Glomerular endothelial cell (primary cell): ENCODE data around the gene ZNF560. TPM values are rescaled to one million over a fixed set of nuclear protein-coding genes. Genes with fewer than 3 reads are reported as not detected.

Experiments
- DNase-seq: peaks from one replicate; pipeline ENCODE4 v3.0.0-alpha.2; 2011; ENCODE audit warnings: low read depth, low spot score; ENCODE audit errors: extremely low read depth
- total RNA-seq: library from RNA; depleted of rRNA; stranded (reverse); fragments of >200 nt; gene quantifications from 2 replicates; pipeline ENCODE4 v1.2.3, GENCODE V29; 2015

Gene ZNF560
- total RNA-seq, 1 donor from 2014 or later: 0.23 TPM

DNA sequence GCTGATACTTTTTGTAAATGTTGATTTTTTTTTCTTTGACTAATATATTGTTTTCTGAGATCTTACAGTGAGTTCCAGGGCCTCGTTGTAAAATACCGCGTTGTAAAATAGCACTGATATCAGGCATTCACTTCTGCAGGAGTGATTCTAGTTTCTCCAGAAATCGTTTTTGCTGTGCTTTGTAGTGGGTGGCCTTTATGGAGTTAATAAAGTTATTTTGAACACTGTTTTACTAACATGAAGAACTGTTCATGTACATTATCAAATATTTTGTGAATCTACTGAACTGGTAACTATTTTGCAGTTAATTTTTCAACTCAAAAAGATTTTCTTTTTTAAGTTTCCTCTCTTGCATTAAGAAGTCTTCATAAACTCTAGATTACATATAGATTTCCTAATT lies 62.1 kb downstream of the ZNF560 start:
- DNase-seq: no peak

DNA sequence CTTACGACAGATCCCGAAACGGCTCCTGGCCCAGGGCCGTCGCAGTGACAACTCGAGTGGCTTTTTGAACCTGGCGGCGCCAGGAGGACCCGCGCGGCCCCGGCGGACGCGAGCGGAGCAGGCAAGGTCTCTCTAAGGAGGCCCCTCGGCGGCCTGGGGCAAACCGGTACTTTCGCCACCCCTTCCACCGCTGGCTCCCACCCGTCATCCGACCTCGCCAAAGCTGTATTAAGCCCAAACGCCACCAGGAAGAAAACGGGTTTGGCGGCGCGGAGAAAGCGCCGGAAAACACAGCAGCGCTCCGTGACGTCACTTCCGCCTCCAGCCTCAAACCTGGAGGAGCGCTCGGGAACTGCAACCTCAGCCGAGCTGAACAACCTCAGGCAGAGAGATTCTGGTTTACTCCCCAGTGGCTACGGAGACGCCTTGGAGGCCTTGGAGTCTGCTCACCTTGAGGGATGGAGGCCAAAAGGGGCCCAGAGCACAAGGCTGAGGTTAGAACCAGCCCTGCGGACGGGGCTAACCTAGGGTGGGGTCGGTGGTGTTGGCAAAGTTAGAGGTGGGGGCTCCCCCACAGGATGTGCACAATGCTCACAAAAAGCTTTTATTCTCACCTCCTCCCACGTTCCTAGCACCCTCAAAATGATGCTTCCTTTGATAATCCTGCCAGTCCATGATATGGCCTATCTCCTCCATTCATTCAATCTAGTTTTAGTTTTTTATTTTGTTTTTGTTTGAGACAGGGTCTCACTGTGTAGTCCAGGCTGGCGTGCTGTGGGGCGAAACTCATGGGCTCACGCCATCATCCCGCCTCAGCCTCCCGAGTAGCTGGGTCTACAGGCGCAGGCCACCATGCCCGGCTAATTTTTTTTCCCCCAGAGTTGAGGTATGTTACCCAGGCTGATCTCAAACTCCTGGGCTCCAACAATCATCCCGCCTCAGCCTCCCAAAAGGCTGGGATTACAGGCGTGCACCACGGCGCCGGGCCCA lies 62.8 kb downstream of the ZNF560 start, which contains the start of gene ZNF266:
ZNF266 (minus strand) TSS at position 295 of the 990 bp plus-strand sequence. CDS start 15,484 bp downstream, outside the sequence.
- DNase-seq: peak; percentile 56

DNA sequence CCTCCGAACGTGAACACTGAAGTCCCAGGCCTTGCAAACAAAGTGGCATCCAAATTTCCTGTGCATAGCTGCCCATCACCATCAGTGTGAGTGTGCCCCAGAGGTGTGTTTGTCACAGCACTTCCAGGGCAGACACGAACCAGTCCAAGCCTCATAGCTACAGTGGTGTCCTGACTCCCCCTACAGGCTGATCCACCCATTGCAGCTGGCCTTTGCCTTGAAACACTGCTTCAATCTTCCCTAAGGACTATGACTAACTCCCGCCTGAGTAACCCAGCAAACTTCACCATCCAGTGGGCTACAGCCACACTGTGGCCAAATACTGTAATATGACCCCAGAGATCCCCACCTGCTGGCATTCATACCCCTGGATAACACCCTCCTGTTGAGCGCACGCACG lies 66.9 kb downstream of the ZNF560 start:
- DNase-seq: no peak

DNA sequence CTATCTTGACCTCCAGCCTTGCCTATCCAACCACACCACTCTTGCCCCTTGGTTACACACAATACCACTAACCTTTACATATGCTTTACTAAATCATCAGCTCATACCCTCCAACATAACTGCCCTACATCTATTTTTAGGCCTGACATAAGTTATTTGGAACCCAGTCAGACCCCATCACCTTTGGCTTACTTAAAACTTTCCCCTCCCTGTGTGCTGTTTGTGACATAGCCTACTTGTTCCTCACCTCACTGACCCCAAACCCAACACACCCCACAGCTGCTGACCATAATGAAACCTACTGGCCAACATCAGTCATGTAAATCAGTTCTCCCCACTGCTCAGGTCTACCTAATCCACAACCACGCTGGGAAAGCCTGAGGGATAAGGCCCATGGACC lies 68.0 kb downstream of the ZNF560 start:
- no peak for DNase-seq

DNA sequence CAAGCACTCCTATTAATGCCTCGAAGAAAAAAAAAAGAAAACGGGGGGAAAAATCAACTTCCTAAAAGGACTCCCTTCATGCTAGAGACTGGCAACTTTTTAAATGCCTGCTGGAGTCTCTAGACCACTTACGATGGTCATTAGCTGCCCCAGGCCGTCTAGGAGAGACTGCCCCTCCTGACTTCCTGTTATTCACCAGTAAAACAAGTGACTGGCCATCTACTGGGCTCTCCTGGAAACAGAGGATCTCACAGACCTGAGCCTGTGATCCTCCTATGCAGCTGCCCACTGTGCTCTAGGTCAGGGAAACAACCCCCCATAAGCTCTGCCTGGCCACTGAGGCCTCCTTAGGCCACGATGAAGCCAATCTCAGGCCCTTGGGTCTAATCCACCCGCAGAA lies 70.5 kb downstream of the ZNF560 start:
- DNase-seq: no peak

Other genes with a start within 250 kb of the ZNF560 start
- not detected in 2 replicates for gene OR7E24, start 247.7 kb downstream of the ZNF560 start, total RNA-seq
- gene ZNF699, start 188.8 kb downstream of the ZNF560 start, total RNA-seq: 2.0 and 9.7 TPM in 2 replicates
- 12.5 and 12.9 TPM in 2 replicates for gene ZNF559, start 174.4 kb downstream of the ZNF560 start, total RNA-seq
- 0.24 and 2.2 TPM in 2 replicates for gene ZNF177, start 135.6 kb downstream of the ZNF560 start, total RNA-seq
- gene ZNF266, start 63.0 kb downstream of the ZNF560 start, total RNA-seq: 14.9 and 15.1 TPM in 2 replicates
- 8.8 and 9.1 TPM in 2 replicates for gene ZNF426, start 40.0 kb upstream of the ZNF560 start, total RNA-seq
- 20.5 and 22.6 TPM in 2 replicates for gene ZNF121, start 85.9 kb upstream of the ZNF560 start, total RNA-seq
- gene ZNF561, start 122.6 kb upstream of the ZNF560 start, total RNA-seq: 24.8 and 31.6 TPM in 2 replicates
- gene ZNF562, start 176.5 kb upstream of the ZNF560 start, total RNA-seq: 20.7 and 26.7 TPM in 2 replicates